Measurements from ENCODE around the gene MACROD2.

Gene MACROD2

DNA sequence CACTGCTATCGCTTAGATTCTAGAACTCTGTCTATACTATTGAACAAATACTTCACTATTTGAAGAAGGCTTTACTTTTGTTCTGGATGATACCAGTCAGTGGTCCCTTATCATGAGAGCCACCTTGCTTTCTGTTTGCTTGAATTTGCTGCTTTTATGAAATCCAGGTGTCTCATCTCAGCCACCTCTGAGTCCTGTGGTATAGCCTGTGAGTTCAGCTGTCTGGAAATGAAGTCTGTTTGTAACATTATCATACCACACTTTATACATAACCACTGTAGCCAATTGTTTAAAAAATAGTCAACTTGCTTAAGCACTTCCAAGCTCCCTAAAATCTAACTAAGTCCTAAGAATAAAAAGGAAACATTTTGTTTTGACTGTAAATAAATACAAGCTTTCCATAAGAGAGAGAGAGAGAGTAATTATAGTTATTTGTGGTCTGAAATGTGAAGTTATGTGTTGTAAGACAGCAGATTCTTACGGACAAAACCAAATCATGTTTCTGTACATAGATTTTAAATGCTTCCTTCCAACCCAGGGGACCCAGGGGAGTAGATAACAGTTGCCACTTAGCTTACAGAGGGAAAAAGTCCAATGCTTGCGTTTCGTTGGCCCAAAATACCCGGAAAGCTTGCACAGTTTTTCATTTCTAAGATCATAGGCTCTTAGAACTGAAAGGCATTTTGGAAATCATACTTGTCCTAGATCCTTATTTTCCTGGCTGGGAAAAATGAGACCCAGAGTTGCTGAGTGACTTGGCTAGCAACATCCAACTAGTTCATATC lies 1449.9 kb downstream of the MACROD2 start:
- DNase-seq (ENCODE audit: low read depth in 2 of 2) = no peak

DNA sequence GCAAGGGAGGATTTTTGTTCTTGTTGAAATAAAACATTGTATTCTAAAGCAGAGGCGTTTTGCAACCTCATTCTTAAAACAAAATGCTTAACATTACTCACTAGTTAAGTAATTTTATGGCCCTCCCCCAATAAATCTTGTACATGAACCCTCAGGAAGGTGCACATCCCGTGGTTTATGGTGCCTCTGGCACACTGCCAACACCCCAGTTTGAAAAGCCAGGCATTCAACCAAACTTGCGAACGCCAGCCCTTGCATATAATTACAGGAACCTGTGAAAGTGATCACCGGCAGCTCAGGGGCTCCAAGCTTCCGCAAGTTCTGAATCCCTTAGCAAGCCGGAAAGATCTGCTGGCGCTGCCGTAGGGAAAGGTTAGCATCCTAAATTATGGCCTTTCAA lies 1451.1 kb downstream of the MACROD2 start:
- no peak for DNase-seq (ENCODE audit: low read depth in 2 of 2)

DNA sequence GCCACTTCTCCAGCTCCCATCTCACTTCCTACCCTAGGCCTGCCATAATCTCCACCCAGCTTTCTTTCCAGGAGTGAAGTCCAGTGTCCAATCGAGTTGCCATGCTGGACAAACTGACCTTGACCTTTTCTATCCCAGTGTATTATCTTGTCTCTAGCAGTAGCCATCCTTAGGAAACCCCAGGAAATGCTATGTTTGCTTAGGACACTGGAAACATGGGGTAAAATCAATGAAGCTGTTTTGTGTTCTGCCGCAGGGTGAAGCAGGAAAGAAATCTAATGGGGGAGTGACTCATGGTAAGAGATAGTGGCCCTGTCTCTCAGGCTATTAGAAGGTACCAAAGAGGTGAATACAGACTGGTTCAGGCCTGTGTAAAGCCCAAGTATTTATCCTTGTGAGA lies 1452.2 kb downstream of the MACROD2 start:
- DNase-seq (ENCODE audit: low read depth in 2 of 2) = no peak

DNA sequence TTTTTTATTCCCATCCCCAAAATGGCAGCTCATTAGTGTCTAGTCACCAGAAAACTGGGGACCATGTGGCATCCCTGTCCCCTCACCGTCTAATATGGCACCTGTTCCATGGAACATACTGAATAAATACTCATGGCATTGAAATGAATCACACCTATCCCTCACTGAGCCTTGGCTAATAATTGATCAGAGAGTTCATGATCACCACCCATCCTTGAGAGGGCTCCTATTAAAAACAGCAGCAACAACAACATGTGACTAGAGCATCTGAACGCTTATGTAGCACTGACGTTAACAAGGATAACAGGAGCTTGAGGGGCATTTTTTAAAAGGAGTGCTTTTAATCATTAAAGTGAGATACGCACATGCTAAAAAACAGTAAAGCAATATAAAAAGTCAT lies 1453.7 kb downstream of the MACROD2 start:
- DNase-seq (ENCODE audit: low read depth in 2 of 2) = no peak

GRCh38 chr20:15451241-15451640 lies 1455.9 kb downstream of the MACROD2 start:
- DNase-seq (ENCODE audit: low read depth in 2 of 2) = no peak

DNA sequence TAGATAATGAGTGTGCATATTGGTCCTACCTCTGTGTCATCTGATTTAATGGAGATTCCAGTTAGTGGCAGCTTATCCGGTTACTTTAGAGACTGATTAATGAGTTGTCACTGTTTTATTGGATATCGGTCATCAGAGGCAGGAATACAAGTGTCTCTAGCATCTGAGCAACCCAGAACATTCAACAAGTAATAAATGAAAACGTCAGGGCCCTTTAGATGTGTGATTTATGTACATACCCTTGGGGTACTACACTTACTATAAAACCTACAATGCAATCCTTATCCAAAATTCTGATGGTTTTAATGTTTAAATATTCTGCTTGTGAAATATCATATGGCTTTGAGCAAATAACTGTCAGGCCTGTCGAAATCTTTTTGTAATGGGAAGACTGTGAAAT lies 1460.0 kb downstream of the MACROD2 start:
- no peak for DNase-seq (ENCODE audit: low read depth in 2 of 2)

- DNase-seq (ENCODE audit: low read depth in 2 of 2) = no peak
Measured at GRCh38 chr20:15461938-15462337, 1466.6 kb downstream of the MACROD2 start.

- DNase-seq (ENCODE audit: low read depth in 2 of 2) = no peak
Measured at GRCh38 chr20:15475483-15475882, 1480.2 kb downstream of the MACROD2 start.

DNA sequence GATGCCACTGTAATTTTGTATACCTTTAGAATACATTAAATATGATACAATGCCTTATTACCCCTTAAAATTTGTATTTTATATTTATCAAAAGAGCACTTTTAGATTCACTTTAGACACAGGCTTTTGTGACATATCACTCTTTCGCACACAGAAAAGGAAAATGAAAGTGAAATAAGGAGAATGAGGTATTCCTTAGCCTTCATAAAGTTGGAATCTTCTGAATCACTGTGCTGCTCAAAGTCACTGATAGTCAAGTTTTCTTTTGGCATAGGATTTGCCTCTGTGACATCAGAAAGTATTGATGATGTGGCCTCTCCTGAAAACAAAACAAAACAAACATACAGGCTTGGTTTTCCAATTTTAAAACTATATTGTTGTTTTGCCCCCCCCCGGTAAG lies 1480.9 kb downstream of the MACROD2 start:
- no peak for DNase-seq (ENCODE audit: low read depth in 2 of 2)

DNA sequence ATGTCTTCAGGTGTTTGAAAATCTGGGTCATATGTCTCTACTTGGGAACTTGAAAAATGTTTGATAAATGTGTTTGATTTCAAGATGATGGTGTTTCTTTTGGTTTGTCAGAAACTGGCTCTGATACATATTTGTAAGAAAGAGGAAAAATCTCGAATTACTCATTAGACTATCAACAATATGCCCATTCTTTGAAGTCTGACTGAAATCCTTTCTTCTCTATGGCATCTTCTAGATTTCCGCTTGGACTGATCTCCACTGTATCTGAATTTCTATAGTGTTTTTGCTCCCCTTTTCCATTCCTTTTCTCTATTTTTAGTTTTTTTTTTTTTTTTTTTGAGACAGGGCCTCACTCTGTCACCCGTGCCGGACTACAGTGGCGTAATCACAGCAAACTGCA lies 1481.5 kb downstream of the MACROD2 start:
- DNase-seq (ENCODE audit: low read depth in 2 of 2) = no peak

DNA sequence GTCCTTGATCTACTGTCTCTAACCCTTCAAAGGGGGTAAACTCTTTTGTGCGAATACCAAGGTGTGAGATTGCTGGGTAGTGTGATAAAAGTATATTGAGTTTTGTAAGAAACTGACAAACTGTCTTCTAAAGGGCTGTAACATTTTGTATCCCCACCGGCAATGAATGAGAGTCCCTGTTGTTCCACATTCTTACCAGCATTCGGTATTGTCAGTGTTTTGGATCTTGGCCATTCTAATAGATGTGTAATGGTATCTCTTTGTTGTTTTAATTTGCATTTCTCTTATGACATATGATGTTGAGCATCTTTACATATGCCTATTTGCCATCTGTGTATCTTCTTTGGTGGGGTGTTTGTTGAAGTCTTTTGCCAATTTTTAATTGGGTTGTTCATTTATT lies 1487.2 kb downstream of the MACROD2 start:
- DNase-seq (ENCODE audit: low read depth in 2 of 2) = no peak

- no peak for DNase-seq (ENCODE audit: low read depth in 2 of 2)
Measured at GRCh38 chr20:15485519-15485918, 1490.2 kb downstream of the MACROD2 start.

DNA sequence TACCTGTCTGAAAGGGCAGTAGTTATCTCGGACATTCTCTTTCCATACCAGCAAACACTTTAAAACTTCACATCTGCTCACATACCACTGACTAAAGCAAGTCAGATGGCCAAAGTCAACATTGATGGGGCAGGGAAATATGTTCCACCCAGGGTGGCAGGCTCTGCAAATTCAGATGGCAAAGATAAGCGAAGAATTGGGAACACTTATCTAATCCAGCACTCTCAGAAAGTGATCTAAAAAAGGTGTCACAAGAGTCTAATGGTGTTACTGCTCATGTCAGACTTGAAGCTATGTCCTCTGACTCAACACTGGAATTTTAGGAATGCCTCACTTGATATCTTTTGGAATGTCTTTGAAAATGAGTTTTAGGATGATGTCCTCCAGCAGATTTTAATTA lies 1491.7 kb downstream of the MACROD2 start:
- DNase-seq (ENCODE audit: low read depth in 2 of 2) = no peak

GRCh38 chr20:15487682-15488081 lies 1492.4 kb downstream of the MACROD2 start:
- no peak for DNase-seq (ENCODE audit: low read depth in 2 of 2)

GRCh38 chr20:15491575-15491974 lies 1496.3 kb downstream of the MACROD2 start:
- DNase-seq (ENCODE audit: low read depth in 2 of 2) = no peak

GRCh38 chr20:15494851-15495250 lies 1499.5 kb downstream of the MACROD2 start:
- no peak for DNase-seq (ENCODE audit: low read depth in 2 of 2)

DNA sequence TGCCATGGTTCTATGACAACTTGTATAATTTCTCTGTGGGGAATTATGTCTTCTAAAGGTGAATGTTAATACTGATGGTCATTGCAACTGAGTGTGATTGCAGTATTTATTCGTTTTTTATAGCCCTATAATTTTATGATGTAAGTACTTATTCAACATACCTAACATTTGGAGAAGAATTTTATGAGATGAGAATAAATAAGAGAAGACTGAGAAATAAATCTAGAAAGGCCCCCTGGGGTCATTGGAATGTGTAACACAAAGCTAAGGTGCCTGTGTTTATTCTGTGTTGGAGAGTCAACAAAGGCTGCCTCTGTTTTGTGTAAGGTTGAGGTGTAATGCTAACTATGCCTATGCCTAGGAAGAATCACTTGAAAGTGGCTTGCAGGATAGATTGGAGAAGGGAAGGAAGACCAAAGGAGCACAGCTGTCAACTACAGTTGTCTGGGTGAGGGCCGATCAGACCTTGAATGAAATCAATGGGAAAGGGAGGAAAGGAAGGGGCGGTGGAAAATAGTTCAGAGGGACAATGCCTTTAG lies 1501.3 kb downstream of the MACROD2 start:
- no peak for DNase-seq (ENCODE audit: low read depth in 2 of 2)

DNA sequence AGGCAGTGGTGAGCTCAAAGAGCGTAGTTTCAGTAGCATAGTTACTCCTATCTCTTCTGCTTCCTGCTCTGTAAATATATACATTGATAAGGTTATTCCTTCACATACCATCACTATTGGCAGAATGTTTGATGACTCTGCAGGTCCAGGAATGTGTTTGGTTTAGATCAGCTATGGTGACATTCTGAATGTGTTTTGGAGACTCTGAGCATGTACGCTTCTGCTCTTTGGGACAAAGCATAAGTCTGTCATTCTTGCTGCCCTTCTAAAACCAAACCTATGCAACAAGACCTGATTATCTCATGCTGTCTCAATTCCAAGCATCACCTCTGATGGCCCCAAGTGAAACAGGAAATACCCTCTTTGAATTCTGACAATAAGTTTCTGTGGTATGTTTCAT lies 1503.6 kb downstream of the MACROD2 start:
- no peak for DNase-seq (ENCODE audit: low read depth in 2 of 2)

DNA sequence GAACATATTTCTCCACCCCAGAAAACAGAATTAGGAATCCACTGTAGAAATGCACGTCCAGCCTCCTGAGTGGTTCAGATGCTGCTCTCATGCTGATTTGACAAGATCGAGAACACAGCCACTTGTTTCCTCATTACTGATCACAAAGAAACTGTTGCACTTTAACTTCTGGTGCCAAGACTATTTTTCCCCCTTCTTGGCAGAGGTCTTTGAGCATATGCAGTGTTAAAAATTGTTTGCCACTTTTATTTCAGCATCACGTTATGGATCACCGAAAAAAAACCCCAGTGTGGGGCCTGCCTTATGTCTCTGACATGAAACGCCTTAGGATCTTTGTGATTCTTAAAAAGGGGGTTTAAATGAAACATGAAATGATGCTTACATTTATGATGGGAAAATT lies 1511.0 kb downstream of the MACROD2 start:
- no peak for DNase-seq (ENCODE audit: low read depth in 2 of 2)

DNA sequence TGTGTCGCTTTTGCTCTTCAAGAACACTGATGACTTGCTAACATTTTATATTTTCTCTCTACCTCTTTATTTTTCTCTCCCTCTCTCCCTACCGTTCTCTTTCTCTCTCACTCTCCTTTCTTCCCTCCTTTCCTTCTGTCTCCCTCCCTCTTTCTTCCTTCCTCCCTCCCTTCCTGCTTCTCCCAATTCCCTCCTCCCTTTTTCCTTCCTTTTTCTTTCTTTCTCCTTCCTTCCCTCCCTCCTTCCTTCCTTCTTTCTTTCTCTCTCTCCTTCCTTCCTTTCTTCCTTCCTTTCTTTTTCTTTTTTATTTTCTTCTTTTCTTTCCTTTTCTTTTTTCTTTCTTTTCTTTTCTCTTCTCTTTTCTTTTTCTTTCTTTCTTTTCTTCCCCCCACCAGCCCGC lies 1511.8 kb downstream of the MACROD2 start:
- DNase-seq (ENCODE audit: low read depth in 2 of 2) = no peak

- DNase-seq (ENCODE audit: low read depth in 2 of 2) = no peak
Measured at GRCh38 chr20:15511551-15511950, 1516.2 kb downstream of the MACROD2 start.

DNA sequence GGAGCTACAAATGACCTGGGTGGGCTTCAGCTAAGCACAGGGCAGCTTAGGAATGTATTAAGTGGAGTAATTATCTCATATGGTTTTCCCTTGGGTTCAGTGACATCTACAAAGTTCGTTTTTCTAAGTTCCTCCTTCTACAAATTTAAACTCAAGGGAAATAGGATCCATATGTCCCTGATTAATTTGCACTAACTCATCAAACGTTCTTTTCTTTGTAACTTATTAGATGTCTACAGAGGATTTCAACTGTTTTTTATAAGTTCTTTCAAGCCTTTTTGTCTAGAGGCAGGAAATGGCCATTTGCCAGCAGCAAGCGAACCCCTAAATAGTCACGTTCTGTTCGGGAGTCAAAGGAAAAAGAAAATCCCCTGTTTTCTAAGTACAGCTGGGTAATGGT lies 1517.6 kb downstream of the MACROD2 start:
- DNase-seq (ENCODE audit: low read depth in 2 of 2) = no peak

- no peak for DNase-seq (ENCODE audit: low read depth in 2 of 2)
Measured at GRCh38 chr20:15515691-15516090, 1520.4 kb downstream of the MACROD2 start.

Measured in stimulated activated CD8-positive, alpha-beta memory T cell treated with anti-CD3 and anti-CD28 coated beads, Interleukin-2, amount 100 ng/mL, for 1 hour (primary cell).